ENCODE data around the gene FN1.

- TF ChIP-seq CTCF (conservative IDR thresholded peaks at IDR 0.05; ENCODE audit: low read depth, low read length), result no peak
- no peak for TF ChIP-seq EZH2 (IDR thresholded peaks at IDR 0.05; ENCODE audit: borderline replicate concordance, low read depth, low read length, poor library complexity, severe bottlenecking)
Observed at GRCh38 chr2:215409331-215410127, 26.3 kb downstream of the FN1 start.
